Loucy (cell line): ENCODE measurements around the gene GINM1.

Experiments
- EZH2phosphoT487 ChIP-seq: fragments of 200-600 bp; IDR thresholded peaks from 2 replicates; pipeline ENCODE4 v1.6.1; 2018; ENCODE audit warnings: antibody characterized with exemption, mild to moderate bottlenecking, moderate library complexity, borderline replicate concordance
- TF ChIP-seq, protein P1 (sequence below): fragments of 200-600 bp; sonication (generic); conservative IDR thresholded peaks from 2 replicates; pipeline ENCODE4 v1.5.1; 2014; ENCODE audit warnings: mild to moderate bottlenecking, antibody characterized with exemption, low read length

DNA sequence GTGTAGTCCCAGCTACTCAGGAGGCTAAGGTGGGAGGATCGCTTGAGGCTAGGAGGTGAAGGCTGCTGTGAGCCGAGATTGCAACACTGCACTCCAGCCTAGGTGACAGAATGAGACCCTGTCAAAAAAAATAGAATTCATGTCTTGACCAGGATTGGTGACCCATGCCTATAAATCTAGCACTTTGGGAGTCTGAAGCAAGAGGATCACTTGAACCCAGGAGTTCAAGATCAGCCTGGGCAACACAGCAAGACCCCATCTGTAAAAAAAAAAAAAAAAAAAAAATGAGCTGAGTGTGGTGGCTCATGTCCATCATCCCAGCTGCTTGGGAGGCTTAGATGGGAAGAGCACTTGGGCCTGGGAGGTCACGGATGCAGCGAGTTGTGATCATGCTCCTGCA lies 34.3 kb downstream of the GINM1 start:
- TF ChIP-seq, protein P1, sequence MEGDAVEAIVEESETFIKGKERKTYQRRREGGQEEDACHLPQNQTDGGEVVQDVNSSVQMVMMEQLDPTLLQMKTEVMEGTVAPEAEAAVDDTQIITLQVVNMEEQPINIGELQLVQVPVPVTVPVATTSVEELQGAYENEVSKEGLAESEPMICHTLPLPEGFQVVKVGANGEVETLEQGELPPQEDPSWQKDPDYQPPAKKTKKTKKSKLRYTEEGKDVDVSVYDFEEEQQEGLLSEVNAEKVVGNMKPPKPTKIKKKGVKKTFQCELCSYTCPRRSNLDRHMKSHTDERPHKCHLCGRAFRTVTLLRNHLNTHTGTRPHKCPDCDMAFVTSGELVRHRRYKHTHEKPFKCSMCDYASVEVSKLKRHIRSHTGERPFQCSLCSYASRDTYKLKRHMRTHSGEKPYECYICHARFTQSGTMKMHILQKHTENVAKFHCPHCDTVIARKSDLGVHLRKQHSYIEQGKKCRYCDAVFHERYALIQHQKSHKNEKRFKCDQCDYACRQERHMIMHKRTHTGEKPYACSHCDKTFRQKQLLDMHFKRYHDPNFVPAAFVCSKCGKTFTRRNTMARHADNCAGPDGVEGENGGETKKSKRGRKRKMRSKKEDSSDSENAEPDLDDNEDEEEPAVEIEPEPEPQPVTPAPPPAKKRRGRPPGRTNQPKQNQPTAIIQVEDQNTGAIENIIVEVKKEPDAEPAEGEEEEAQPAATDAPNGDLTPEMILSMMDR = no peak
- no peak for TF ChIP-seq EZH2phosphoT487
